HepG2 (cell line): Measurements from ENCODE around the gene SLC25A38. TPM values are rescaled to one million over a fixed set of nuclear protein-coding genes. Genes with fewer than 3 reads are reported as not detected.
A peak's percentile ranks its signal among the peaks of the same experiment; 100 is the strongest.

ENCODE experiments used
- ASH2L ChIP-seq: fragments of 300-600, 200-600 bp; sonication (generic); IDR thresholded peaks from 2 replicates; pipeline ENCODE4 v1.7.0; 2017; ENCODE audit warnings: low read depth, mild to moderate bottlenecking, moderate library complexity, mixed read lengths, low read length; ENCODE audit not compliant: insufficient read length
- CREM ChIP-seq, 2 experiments: sonication (generic) in 1 of 2; formaldehyde crosslinking in 1 of 2; IDR thresholded peaks; 2 replicates each; pipeline versions ENCODE4 v1.4.0 to v1.6.1; 2016 to 2020; ENCODE audit warnings: antibody characterized with exemption in 1 of 2, mild to moderate bottlenecking in 1 of 2, missing genetic modification reagents in 1 of 2
- EHMT2 ChIP-seq: fragments of 200-600 bp; sonication (generic); IDR thresholded peaks from 2 replicates; pipeline ENCODE4 v1.7.0; 2017; ENCODE audit warnings: antibody characterized with exemption, low read depth, low read length, borderline replicate concordance
- ESRRA ChIP-seq: sonication (generic); formaldehyde crosslinking; IDR thresholded peaks from 2 replicates; pipeline ENCODE4 v1.5.1; 2020; ENCODE audit warnings: mild to moderate bottlenecking, low read depth, missing genetic modification reagents
- GATAD2A ChIP-seq: IDR thresholded peaks from 2 replicates; pipeline ENCODE4 v1.6.1; 2016
- HOXA5 ChIP-seq: sonication (generic); formaldehyde crosslinking; IDR thresholded peaks from 2 replicates; pipeline ENCODE4 v1.4.0; 2020; ENCODE audit warnings: missing genetic modification reagents
- IKZF1 ChIP-seq: fragments of 450-650 bp; IDR thresholded peaks from 2 replicates; pipeline ENCODE4 v1.7.1; 2016
- NFKB2 ChIP-seq: sonication (generic); formaldehyde crosslinking; IDR thresholded peaks from 2 replicates; pipeline ENCODE4 v1.4.0; 2020; ENCODE audit warnings: missing genetic modification reagents, borderline replicate concordance
- RARA ChIP-seq: IDR thresholded peaks from 2 replicates; pipeline ENCODE4 v1.6.1; 2016; ENCODE audit warnings: missing genetic modification reagents, missing compliant biosample characterization
- RBM39 ChIP-seq: fragments of 200-400 bp; formaldehyde crosslinking; IDR thresholded peaks from one replicate; pipeline ENCODE4 v1.6.1; 2018; ENCODE audit warnings: antibody characterized with exemption, mild to moderate bottlenecking, low read depth, low read length; ENCODE audit not compliant: poor library complexity, severe bottlenecking
- REXO4 ChIP-seq: sonication (generic); formaldehyde crosslinking; IDR thresholded peaks from 2 replicates; pipeline ENCODE4 v1.8.0; 2022; ENCODE audit warnings: missing genetic modification reagents, mild to moderate bottlenecking, borderline replicate concordance
- SALL1 ChIP-seq: sonication (generic); formaldehyde crosslinking; IDR thresholded peaks from 2 replicates; pipeline ENCODE4 v1.8.0; 2022; ENCODE audit warnings: mild to moderate bottlenecking, missing genetic modification reagents
- SALL2 ChIP-seq: sonication (generic); formaldehyde crosslinking; IDR thresholded peaks from 2 replicates; pipeline ENCODE4 v1.8.1; 2023; ENCODE audit warnings: mild to moderate bottlenecking, missing genetic modification reagents, inconsistent platforms
- ZFP82 ChIP-seq: sonication (generic); formaldehyde crosslinking; IDR thresholded peaks from 2 replicates; pipeline ENCODE4 v1.5.1; 2020; ENCODE audit warnings: mild to moderate bottlenecking, missing genetic modification reagents, borderline replicate concordance
- ZNF138 ChIP-seq: sonication (generic); formaldehyde crosslinking; IDR thresholded peaks from 2 replicates; pipeline ENCODE4 v1.5.0; 2020; ENCODE audit warnings: mild to moderate bottlenecking, low read depth, missing genetic modification reagents
- ZNF30 ChIP-seq: sonication (generic); formaldehyde crosslinking; IDR thresholded peaks from 2 replicates; pipeline ENCODE4 v1.5.0; 2020; ENCODE audit warnings: mild to moderate bottlenecking, missing genetic modification reagents
- ZNF501 ChIP-seq: sonication (generic); formaldehyde crosslinking; IDR thresholded peaks from 2 replicates; pipeline ENCODE4 v1.5.1; 2020; ENCODE audit warnings: mild to moderate bottlenecking, moderate library complexity, missing genetic modification reagents
- ZNF567 ChIP-seq: sonication (generic); formaldehyde crosslinking; IDR thresholded peaks from 2 replicates; pipeline ENCODE4 v1.8.1; 2023; ENCODE audit warnings: mild to moderate bottlenecking, missing genetic modification reagents, borderline replicate concordance
- ZNF607 ChIP-seq: sonication (generic); formaldehyde crosslinking; IDR thresholded peaks from 2 replicates; pipeline ENCODE4 v1.5.1; 2020; ENCODE audit warnings: missing genetic modification reagents, mild to moderate bottlenecking, borderline replicate concordance
- ZNF7 ChIP-seq: IDR thresholded peaks from 2 replicates; pipeline ENCODE4 v1.6.1; 2016; ENCODE audit warnings: missing biosample characterization, missing genetic modification reagents
- ZNF772 ChIP-seq: sonication (generic); formaldehyde crosslinking; IDR thresholded peaks from 2 replicates; pipeline ENCODE4 v1.5.0; 2020; ENCODE audit warnings: mild to moderate bottlenecking, missing genetic modification reagents
- ZNF780A ChIP-seq: sonication (generic); formaldehyde crosslinking; IDR thresholded peaks from 2 replicates; pipeline ENCODE4 v1.8.0; 2022; ENCODE audit warnings: mild to moderate bottlenecking, missing genetic modification reagents, moderate library complexity
- polyA plus RNA-seq, 8 experiments: library from polyadenylated mRNA; depleted of rRNA in 3 of 8; stranded (reverse) in 7 of 8; unstranded in 1 of 8; fragments of >200 nt; fragmentation: Illumina TruSeq in 4 of 8; extraction: Trizol in 4 of 8; gene quantifications; 2 replicates each; pipeline versions ENCODE4 v1.2.1 to v1.2.3, GENCODE V29; 2011 to 2016; ENCODE audit warnings: low read depth in 4 of 8, missing spikeins in 1 of 8, mixed read lengths in 1 of 8; ENCODE audit not compliant: insufficient read depth in 1 of 8
- total RNA-seq, 5 experiments: library from RNA; depleted of rRNA; stranded (reverse); fragments of >200 nt; fragmentation: Illumina TruSeq; extraction: Trizol; gene quantifications; 2 replicates each; pipeline ENCODE4 v1.2.3, GENCODE V29; 2016; ENCODE audit warnings: low read depth in 1 of 5
- TF ChIP-seq, protein P1 (sequence below): sonication (generic); formaldehyde crosslinking; IDR thresholded peaks from 2 replicates; pipeline ENCODE4 v1.4.0; 2020; ENCODE audit warnings: missing genetic modification reagents, low read depth, mild to moderate bottlenecking, borderline replicate concordance
- TF ChIP-seq, protein P2 (sequence below): IDR thresholded peaks from 2 replicates; pipeline ENCODE4 v1.6.1; 2016
- TF ChIP-seq, protein P3 (sequence below): IDR thresholded peaks from 2 replicates; pipeline ENCODE4 v1.4.0; 2020; ENCODE audit warnings: mild to moderate bottlenecking, missing genetic modification reagents

The SLC25A38 gene
- total and polyA plus RNA-seq, 2 of the 13 experiments (the other 11 are each of a cell fraction or from before 2014, with no cell fraction given), result 32.5 to 35.4 TPM

DNA sequence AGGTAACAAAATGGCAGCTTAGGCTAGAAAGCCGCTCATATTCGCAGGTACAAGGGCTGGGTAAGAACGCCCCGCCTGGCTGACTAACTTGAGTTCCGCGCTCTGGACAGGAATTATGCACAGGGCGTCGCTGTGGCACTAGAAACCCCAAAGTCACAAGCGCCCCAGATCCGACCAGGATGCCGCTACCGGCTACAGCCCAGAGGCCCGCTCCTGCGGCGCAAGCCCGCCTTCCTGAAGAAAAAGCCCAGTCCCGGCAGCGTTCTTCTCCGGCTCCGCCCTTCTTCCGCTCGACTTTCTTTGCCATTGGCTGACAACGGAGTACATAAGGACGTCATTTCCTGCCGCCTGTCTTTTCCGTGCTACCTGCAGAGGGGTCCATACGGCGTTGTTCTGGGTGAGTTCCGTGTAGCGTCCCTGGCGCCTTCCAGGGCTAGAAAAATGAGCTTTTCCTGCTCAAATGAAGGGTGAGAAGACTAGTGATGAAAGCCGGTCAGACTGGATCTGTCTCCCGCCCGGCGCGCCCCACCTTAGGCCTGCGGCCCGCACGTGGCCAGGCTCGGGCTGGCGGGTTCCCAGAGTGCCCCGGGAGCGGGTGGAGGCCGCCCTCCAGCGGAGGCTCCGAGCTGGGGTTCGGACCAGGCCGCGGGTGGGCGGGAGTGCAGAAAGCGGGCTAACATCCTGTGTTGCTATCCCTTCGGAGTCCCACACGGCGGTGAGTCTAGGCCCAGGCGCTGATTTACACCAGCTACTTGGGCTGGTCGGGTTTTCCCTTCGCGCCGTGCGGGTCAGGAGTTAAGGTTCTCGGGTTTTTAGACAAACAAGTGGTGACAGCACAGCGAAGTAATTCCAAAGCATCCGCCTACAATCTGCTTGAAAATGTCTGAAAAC is 23.4 kb downstream of the SLC25A38 start, which contains the start of gene RPSA (continued):
- TF ChIP-seq ZNF567 (CRISPR knock-in tag) (0 out of 2 replicates have a peak, but pooled peaks have one; percentile 47), RBM39 (peak; percentile 100), ZNF501 (CRISPR knock-in tag) (peak; percentile 97), RARA (CRISPR knock-in tag) (peak; percentile 50), ESRRA (CRISPR knock-in tag) (no peak), REXO4 (CRISPR knock-in tag) (no peak), NFKB2 (peak; percentile 98; the same call in 1 of the 2 replicates), ZNF607 (CRISPR knock-in tag) (peak; percentile 88), SALL1 (CRISPR knock-in tag) (peak; percentile 89), CREM (IDR thresholded peaks at IDR 0.05) (peak; percentile 91), CREM (CRISPR knock-in tag; IDR thresholded peaks at IDR 0.05) (no peak), ZNF7 (no peak), ZFP82 (CRISPR knock-in tag) (peak; percentile 94; the same call in 1 of the 2 replicates), IKZF1 (no peak), ZNF780A (CRISPR knock-in tag) (peak; percentile 58; the same call in 1 of the 2 replicates), ZNF30 (CRISPR knock-in tag) (0 out of 2 replicates have a peak, but pooled peaks have one; percentile 66), SALL2 (CRISPR knock-in tag) (0 out of 2 replicates have a peak, but pooled peaks have one; percentile 54), GATAD2A (CRISPR knock-in tag) (no peak), ASH2L (peak; percentile 81), ZNF138 (CRISPR knock-in tag) (peak; percentile 88), HOXA5 (CRISPR knock-in tag) (peak; percentile 49; the same call in 1 of the 2 replicates), EHMT2 (no peak), ZNF772 (CRISPR knock-in tag) (no peak; the same call in 1 of the 2 replicates)
- TF ChIP-seq, protein P1, sequence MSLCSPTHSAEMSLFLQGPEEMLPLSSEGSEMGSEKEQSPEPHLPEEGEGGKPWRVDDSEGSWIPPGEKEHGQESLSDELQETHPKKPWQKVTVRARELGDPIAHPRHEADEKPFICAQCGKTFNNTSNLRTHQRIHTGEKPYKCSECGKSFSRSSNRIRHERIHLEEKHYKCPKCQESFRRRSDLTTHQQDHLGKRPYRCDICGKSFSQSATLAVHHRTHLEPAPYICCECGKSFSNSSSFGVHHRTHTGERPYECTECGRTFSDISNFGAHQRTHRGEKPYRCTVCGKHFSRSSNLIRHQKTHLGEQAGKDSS (CRISPR knock-in tag), result no peak; the same call in 1 of the 2 replicates
- TF ChIP-seq, protein P2, sequence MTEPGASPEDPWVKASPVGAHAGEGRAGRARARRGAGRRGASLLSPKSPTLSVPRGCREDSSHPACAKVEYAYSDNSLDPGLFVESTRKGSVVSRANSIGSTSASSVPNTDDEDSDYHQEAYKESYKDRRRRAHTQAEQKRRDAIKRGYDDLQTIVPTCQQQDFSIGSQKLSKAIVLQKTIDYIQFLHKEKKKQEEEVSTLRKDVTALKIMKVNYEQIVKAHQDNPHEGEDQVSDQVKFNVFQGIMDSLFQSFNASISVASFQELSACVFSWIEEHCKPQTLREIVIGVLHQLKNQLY (CRISPR knock-in tag), result no peak
- TF ChIP-seq, protein P3, sequence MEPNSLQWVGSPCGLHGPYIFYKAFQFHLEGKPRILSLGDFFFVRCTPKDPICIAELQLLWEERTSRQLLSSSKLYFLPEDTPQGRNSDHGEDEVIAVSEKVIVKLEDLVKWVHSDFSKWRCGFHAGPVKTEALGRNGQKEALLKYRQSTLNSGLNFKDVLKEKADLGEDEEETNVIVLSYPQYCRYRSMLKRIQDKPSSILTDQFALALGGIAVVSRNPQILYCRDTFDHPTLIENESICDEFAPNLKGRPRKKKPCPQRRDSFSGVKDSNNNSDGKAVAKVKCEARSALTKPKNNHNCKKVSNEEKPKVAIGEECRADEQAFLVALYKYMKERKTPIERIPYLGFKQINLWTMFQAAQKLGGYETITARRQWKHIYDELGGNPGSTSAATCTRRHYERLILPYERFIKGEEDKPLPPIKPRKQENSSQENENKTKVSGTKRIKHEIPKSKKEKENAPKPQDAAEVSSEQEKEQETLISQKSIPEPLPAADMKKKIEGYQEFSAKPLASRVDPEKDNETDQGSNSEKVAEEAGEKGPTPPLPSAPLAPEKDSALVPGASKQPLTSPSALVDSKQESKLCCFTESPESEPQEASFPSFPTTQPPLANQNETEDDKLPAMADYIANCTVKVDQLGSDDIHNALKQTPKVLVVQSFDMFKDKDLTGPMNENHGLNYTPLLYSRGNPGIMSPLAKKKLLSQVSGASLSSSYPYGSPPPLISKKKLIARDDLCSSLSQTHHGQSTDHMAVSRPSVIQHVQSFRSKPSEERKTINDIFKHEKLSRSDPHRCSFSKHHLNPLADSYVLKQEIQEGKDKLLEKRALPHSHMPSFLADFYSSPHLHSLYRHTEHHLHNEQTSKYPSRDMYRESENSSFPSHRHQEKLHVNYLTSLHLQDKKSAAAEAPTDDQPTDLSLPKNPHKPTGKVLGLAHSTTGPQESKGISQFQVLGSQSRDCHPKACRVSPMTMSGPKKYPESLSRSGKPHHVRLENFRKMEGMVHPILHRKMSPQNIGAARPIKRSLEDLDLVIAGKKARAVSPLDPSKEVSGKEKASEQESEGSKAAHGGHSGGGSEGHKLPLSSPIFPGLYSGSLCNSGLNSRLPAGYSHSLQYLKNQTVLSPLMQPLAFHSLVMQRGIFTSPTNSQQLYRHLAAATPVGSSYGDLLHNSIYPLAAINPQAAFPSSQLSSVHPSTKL (CRISPR knock-in tag), result peak; percentile 33; the same call in 1 of the 2 replicates
